Lung microvascular endothelial cell (primary cell): ENCODE results near the gene NR2F1. TPM values are rescaled to one million over a fixed set of nuclear protein-coding genes. Genes with fewer than 3 reads are reported as not detected.

Experiments
- DNase-seq, 2 donors: peaks; one replicate each; pipeline versions ENCODE4 v3.0.0 to v3.0.0-alpha.2; 2010; ENCODE audit warnings: low read depth in 2 of 2
- total RNA-seq: library from RNA; depleted of rRNA; stranded (reverse); fragments of >200 nt; gene quantifications from 2 replicates; pipeline ENCODE4 v1.2.1, GENCODE V29; 2014

NR2F1 gene
- total RNA-seq, 1 donor from 2014 or later = 118 TPM

DNA sequence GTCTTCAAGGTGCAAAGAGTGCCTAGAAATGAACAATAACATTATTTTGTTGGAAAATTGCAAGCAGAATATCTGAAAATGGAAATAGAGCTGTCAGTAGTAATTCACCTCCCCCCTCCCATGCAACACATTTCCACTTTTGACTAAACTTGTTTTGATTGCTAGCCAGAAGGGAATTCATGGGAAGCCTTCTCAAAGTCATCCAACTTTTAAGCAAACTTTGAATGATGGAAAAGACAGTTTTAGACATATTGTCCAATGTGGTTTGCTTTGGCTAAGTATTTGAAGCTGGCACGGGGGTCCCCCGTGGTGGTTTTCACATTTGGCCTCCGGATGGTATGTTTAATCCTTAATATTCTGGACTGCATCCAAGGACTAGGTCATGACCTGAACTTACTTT lies 7.5 kb downstream of the NR2F1 start:
- DNase-seq = peak in 1 of 2 donors; percentile 42

- no peak for DNase-seq
These were observed 8.4 kb downstream of the NR2F1 start for GRCh38 chr5:93591323-93591945.

DNA sequence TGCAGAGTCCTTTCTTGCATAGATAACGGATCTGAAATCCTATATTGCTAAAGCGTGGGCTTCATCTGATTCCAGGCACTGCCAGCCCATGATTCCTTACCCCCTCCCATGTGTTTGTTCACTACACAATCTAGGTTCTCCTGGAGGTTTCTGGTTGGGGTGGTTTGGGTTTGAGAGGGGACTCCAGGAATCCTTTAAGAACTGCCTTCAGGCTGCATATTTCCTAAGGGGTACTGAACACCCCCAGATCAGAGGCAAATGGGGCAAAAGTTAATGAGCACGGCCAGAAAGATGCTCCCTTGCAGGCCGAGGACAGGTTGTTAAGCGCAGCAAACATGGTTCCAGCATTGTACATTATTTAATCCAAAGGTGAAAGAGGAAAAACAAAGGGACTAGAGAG lies 9.9 kb downstream of the NR2F1 start:
- no peak for DNase-seq

- DNase-seq = no peak
These were observed 10.6 kb downstream of the NR2F1 start for GRCh38 chr5:93593476-93594131.

DNA sequence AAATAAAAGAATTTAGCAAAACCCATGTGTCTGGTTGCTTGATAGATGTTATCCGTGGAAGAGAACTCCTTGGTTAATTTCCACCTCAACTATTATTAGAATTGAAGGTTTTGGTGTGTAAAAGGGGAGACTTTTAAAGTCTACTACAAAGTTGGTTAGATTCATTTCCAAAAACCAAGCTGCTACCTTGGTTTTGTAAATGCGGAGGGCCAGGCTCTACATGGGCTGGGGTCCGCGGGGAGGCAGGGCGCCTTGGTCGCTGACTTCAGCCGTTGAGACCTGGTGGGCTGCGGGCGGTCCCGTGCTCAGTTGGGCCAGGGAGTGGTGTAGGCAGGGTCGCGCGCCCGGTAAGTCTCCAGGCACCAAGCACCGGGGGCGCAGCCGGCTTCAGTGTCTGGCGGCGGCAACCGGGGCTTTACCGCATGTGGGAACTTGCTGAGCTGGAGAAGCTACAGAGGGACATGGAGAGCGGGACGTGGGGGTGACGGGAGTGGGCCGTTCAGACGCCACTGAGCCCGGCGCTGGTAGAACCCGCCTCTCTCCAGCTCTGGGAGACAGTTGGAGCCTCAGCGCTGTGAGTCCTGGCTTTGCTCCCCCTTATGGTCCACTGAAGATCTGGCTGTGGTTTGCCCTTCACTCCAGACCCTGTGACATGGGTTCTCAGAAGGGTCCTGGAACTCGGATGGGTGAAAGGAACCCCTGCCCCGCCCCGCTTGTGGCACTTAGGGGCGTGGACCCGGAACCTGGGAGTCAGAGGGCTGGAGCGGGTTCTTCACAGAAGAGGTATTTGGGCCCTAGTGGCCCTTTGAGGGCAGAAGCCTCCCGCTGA lies 11.8 kb downstream of the NR2F1 start:
- peak in 1 of 2 donors; percentile 19 for DNase-seq

GRCh38 chr5:93595420-93596147 lies 12.6 kb downstream of the NR2F1 start:
- DNase-seq = no peak

GRCh38 chr5:93596310-93596675 lies 13.3 kb downstream of the NR2F1 start:
- DNase-seq = no peak

DNA sequence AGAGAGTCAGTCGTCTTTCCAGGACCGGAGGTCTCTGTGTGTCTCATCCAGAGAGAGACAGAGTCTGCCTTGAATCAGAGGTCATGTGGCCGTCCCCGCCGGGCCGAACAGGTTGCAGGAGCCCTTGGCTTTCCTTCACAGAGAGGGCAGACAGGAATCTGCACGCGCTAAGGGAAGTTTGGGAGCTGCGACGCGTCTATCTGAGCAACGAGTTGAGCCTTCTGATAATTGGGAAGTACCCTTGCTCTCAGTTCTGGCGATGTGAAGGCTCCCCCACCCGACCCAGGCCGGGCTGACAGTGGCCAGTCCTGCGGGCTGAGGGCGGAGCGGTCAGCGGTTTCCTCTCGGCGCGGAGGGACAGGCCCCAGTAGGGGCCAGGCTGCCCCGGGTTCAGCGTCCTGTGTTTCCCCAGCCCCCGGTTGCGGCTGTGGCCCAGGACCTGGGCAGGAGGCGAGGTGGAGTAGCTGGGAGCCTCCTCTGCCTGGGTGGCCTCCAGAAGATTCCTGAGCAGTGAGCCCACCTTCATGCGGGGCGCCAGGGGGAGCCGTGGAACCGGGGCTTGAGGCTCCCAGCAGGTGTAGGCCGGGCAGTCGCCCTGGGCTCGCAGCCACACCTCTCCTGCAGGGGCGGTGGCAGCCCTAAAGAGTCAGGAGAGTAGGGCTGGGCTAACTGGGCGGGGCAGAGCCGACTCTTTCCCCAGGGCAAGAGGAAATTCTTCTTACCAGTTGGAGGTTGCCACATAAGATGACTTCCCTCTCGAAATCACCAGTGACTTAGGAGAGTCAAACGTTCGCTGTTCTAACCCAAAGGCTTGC lies 13.9 kb downstream of the NR2F1 start:
- DNase-seq = no peak

DNA sequence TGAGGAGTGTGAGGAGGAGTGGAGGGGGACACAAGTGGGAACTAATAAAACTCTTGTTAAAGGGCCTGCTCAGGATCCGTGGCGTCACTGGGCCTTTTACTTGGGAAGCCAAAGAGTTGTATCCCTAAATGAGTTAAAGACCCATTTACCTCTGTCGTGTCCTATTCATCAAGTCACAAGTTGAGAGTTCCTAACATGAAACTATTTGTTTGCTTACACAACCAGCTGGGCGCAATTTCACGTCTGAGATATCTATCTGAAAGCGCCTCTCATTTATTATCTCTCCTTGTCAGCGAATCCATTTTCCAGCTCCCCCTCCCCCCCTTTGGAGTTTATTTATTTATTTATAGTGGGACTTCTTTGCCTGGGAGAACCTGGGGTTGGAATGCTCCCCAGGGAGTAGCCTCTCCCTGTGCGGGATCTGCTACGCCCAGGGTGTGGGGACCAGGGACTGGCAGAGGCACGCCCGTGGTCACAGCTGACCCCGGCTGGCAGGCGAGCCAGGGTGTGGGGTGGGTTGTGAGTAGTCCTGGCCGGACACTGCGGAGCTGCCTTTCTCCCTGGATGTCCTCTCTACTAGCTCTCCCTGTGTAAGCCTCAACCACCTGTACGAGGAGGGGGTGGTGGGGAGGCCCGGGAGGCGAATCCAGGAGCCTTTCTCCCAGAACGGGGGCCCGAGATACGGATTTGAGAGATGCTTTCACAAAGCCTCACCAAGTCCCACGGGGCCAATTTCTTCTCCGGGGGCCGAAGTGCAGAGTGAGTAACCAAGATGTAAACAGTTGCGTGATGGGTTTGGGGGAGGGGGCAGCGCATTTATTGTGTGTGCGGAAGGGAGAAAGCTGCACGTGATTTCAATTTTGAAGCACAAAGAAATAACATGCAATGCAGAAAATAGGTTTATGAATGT lies 15.3 kb downstream of the NR2F1 start:
- DNase-seq = no peak

GRCh38 chr5:93599001-93599379 lies 16.0 kb downstream of the NR2F1 start:
- no peak for DNase-seq

GRCh38 chr5:93599399-93600120 lies 16.5 kb downstream of the NR2F1 start:
- no peak for DNase-seq

GRCh38 chr5:93600409-93601070 lies 17.5 kb downstream of the NR2F1 start:
- DNase-seq = no peak

DNA sequence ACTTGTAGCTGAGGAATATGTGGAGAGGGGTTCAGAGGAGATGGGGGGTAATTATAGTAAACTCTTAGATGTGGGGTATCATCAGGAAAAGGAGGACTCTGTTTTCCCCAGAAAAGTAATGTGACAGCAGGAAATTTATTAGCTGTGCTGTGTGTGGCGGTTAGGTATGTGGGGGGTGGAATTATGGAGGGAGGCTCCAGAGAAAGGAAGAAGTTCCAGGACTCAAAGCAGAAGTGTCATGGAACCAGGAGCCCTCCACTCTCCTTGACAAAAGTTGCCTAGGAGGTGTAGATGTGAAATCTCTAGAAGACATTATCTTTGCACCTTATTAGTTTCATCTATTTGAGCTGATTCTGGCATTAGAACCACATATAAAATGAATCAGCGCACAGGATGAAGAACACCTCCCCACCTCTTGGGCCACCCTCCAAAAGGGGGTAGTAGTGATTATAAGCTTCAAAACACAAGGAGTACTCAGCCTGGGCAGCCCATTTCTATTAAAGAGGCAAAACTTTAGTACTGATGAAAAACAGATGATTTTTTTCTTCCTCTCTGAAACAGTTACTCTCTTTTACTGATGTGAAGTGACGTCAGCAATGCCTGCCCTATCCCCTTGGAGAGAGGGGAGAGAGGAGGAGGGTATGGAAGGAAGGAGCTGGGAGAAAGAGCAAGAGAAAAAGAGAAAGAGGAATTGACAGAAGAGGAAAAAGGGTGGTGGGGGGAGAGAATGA lies 18.2 kb downstream of the NR2F1 start:
- no peak for DNase-seq

DNA sequence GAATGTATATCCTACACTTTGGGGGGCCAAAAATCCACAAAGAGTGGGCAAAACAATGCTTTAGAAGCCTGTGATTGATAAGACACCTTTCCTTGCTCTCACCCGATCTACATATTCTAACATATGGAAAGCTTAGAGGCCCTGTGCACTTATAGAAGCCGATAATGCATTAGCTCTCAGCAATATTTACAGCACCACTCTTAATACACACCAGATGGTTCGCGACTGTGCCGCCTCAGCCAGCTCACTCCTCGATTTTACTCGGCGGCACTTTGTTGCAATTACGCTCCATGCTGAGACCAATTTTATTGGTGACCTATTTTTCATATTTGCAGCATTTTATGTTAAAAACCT lies 18.8 kb downstream of the NR2F1 start:
- no peak for DNase-seq

DNA sequence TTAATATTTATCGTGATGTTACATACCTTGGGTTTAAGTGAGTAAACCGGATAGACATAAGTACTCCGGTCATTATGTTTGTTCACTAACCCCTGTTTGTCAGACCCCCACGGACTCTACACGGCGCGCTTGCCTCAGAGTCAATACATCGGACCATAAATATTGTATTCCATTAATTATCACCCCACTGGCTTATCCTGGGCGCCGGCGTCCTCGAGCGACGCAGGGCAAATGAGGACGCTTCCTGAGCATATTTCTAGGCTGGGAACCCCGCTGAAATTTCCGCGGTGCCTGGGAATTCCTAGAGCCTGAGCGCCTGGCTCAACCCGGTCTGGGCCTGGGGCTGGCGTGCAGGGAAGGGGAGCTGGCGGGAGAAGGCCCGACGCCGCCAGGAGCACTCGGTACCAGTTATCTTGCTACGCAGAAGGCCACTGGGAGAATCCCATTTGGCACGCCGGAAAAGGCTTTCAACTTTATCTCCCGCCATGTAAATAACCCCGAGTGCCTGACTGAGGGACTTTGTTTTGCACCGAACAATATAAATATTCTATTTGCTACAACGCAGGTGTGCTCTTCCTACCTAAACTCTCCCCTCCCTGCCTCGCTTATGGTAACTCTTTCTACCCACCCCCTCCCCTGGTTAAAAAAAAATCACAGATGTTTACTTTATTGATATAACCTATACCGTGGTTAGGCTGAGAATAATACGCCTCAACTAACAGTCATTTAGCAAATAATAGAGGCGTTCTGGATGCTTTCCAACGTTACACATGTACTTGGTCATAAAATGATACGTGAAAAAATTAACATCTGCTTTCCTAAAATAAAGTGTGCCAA lies 19.4 kb downstream of the NR2F1 start:
- no peak for DNase-seq

- DNase-seq = no peak
These were observed 20.2 kb downstream of the NR2F1 start for GRCh38 chr5:93603078-93603792.
